DMS79 (cell line): ENCODE results near the gene ANAPC2.
A peak's percentile ranks its signal among the peaks of the same experiment; 100 is the strongest.

Experiments
- DNase-seq: peaks from one replicate; lab custom pipeline; 2025; lab: John Stamatoyannopoulos, UW

ANAPC2 gene, protein sequence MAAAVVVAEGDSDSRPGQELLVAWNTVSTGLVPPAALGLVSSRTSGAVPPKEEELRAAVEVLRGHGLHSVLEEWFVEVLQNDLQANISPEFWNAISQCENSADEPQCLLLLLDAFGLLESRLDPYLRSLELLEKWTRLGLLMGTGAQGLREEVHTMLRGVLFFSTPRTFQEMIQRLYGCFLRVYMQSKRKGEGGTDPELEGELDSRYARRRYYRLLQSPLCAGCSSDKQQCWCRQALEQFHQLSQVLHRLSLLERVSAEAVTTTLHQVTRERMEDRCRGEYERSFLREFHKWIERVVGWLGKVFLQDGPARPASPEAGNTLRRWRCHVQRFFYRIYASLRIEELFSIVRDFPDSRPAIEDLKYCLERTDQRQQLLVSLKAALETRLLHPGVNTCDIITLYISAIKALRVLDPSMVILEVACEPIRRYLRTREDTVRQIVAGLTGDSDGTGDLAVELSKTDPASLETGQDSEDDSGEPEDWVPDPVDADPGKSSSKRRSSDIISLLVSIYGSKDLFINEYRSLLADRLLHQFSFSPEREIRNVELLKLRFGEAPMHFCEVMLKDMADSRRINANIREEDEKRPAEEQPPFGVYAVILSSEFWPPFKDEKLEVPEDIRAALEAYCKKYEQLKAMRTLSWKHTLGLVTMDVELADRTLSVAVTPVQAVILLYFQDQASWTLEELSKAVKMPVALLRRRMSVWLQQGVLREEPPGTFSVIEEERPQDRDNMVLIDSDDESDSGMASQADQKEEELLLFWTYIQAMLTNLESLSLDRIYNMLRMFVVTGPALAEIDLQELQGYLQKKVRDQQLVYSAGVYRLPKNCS

DNA sequence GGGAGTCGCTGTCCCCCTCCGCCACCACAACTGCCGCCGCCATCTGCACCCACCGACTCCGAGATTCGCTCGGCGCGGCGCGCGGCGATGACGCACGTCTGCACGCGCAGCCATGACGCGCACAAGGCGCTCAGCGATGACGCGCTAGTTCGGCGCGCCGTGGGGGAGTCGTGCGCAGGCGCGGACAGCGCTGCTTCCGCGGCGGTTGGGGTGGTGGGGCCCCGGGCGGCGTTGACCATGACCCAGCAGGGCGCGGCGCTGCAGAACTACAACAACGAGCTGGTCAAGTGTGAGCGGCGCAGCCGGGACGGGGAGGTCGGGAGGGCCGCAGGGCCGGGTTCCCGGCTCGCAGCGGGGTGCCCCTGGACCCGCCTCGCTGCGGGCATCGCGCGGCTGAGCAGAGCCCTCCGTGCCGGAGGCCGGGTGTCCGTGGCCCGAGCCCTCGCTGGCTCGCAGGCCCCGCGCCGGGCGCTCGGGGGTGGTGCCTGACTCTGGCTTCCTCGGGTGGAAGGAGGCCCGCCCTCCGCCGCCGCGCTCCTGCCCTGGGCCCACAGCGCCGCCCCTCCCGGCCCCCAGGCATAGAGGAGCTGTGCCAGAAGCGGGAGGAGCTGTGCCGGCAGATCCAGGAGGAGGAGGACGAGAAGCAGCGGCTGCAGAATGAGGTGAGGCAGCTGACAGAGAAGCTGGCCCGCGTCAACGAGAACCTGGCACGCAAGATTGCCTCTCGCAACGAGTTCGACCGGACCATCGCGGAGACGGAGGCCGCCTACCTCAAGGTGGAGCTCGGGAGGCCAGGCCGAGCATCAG lies at the start of gene ANAPC2, which contains the start of gene SSNA1:
ANAPC2 (minus strand) TSS at position 71 of the 807 bp plus-strand sequence; CDS start at position 43, 28 bp downstream.
SSNA1 (plus strand) TSS at position 187 of the 807 bp plus-strand sequence; CDS start at position 238, 51 bp downstream.
- DNase-seq, result peak; percentile 74

DNA sequence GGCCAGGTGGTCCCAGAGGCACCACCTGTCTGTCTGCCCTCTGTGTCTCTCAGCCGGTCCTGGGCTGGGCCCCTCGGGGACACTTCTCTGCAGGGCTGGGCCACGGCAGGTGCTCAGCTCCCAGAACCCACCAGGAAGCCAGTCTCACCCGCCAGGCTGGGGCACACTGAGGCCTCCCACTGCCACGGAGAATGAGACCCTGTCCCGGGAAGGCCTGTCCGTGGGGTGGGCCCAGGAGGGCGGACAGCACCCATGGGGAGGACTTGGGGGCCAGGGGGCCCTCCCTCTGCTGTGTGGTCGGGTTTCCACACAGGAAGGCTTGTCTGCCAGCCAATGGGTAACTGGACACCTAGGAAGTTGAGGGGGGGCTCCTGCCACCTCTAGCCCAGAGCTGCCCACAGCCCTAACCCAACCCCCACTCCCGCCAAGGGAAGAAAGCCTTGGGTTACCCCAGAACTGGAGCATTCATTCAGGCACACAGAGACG lies 48.6 kb upstream of the ANAPC2 start:
- DNase-seq, result no peak

DNA sequence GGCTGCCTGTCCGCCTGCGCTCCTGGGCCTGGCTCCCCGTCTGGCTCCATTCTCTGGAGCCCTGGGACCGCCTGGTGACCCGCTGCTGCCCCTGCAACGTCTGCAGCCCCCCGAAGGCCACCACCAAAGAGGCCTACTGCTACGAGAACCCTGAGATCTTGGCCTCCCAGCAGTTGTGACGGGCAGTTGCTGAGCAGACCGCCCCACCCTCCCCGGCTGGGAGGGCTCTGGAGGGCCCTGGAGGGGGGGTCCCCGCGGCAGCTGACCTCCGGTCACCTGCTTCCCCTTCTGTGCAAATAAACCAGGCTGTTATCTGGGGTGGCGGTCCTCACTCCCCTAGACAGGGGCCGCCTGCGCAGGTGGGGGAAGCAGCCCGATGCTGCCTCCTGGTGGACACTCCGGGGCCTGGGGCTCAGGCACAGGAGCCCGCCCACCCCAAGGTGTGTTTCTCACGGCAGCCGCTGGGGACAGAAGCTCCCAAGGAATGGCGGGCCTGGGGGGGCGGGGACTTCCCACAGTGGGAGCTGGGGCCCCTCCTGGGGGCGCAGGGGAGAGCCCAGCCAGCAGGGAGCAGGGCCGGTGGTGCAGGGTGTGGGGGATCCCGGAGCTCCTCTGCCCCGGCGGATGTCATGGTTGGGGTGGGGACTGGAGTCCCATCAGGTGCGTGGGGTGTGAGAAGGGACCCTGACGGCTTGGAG lies 48.0 kb upstream of the ANAPC2 start:
- peak; percentile 71 for DNase-seq

DNA sequence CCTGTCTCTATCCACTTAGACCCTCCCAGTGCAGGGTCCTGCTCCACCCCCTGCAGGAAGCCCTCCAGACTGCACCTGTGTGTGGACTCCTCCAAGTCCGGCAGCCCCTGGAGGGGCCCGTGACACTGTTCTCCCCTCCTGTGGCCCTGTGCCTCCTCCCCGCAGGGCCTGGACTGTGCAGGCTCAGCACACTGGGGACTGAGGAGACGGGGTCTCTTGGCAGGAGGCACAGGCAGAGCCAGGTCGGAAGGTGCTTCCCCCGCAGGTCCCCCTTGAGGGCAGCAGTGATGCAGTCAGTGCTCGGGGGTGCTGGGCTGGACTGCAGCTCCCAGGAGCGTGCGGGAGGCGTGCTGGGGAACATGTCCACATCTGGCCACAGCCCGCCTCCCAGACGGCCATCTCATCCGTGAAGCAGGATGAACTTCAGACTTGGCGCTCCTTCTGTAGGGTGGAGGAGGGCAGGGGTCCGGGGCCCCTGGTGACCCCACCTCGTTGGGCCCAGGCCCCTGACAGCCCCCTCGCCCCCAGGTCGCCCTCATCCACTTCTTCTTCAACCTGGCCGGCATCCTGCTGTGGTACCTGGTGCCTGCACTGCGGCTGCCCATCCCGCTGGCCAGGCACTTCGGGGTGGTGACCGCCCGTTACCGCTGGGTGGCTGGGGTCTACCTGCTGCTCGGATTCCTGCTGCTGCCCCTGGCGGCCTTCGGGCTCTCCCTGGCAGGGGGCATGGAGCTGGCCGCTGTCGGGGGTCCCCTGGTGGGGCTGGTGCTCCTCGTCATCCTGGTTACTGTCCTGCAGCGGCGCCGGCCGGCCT lies 47.3 kb upstream of the ANAPC2 start:
- DNase-seq, result no peak

DNA sequence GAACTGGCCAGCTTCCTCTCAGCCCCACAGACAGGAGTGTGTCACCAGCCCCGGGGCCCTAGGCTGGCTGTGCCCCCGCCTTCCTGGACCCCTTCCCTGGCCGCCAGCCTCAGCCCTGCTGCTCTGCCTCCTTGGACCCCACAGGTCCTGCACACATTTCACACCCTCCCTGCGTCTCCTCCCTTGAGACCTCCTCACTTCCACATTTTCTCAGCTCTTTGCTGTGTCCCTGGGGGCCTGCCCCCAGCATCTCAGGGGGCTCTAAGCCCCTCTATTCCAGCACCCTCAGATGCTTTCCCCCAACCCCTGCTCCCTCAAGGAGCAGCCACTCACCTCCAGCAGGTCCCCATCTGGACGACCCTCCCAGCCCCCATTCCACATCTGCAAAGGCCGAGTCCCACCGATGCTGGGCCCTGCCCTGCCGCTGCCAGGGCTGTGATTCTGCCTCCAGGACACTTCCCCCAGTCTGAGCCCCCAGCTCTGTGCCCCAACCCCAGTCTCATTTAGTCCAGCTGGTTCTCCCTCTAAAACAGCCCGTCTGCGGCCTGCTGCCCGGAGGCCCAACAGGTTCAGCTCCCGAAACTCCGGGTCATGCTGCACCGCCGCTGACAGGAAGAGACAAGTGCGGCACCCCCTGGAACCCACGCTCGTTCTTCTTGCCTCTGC lies 46.5 kb upstream of the ANAPC2 start:
- DNase-seq, result no peak

DNA sequence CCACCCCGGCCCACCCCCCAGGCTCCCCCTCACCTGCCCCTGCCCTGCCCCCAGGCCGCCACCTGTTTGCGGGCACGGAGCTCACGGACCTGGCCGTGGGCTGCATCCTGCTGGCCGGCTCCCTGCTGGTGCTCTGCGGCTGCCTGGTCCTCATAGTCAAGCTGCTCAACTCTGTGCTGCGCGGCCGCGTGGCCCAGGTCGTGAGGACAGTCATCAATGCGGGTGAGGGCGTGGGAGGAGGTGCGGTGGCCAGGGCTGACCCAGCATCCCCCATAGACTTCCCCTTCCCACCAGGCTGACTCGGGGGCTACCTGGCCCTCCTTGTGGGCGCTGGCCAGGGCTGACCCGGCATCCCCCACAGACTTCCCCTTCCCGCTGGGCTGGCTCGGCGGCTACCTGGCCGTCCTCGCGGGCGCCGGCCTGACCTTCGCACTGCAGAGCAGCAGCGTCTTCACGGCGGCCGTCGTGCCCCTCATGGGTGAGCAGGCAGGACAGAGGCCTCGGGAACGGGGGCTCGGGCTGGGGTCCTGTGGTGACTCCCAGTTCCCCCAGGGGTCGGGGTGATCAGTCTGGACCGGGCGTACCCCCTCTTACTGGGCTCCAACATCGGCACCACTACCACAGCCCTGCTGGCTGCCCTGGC lies 45.8 kb upstream of the ANAPC2 start:
- DNase-seq, result no peak

DNA sequence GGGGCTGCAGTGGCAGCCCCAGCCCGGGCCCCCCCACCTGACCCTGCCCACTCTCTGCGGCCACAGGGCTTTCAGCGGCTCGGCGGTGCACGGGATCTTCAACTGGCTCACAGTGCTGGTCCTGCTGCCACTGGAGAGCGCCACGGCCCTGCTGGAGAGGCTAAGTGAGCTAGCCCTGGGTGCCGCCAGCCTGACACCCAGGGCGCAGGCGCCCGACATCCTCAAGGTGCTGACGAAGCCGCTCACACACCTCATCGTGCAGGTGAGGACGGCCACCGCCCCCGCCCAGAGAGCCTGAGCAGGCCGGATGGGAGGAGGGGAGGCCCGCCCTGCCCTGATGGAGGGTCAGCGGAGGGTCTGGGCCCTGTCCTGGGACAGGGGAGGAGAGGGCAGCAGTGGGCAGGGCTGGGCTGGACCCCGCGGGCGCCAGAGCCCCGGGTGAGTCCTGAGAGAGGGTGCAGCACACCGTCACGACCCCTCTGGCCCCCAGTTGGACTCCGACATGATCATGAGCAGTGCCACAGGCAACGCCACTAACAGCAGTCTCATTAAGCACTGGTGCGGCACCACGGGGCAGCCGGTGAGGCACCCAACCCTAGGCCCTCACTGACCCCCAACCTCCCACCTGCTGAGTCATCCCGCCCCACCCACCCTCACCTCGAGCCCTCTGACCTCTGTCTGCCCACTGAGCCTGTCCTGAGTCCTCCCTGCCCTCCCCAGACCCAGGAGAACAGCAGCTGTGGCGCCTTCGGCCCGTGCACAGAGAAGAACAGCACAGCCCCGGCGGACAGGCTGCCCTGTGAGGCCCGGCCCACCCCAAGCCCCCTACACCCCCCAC lies 45.0 kb upstream of the ANAPC2 start:
- DNase-seq, result no peak

DNA sequence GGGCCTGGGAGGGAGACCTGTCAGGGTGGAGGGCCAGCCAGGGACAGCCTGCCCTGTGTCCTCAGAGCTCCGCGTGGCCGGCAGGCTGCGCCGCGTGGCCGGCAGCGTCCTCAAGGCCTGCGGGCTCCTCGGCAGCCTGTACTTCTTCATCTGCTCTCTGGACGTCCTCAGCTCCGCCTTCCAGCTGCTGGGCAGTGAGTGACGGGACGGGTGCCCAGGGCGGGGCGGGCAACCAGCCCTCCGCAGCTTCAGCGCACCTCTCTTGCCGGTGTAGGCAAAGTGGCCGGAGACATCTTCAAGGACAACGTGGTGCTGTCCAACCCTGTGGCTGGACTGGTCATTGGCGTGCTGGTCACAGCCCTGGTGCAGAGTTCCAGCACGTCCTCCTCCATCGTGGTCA lies 44.1 kb upstream of the ANAPC2 start:
- DNase-seq, result no peak

DNA sequence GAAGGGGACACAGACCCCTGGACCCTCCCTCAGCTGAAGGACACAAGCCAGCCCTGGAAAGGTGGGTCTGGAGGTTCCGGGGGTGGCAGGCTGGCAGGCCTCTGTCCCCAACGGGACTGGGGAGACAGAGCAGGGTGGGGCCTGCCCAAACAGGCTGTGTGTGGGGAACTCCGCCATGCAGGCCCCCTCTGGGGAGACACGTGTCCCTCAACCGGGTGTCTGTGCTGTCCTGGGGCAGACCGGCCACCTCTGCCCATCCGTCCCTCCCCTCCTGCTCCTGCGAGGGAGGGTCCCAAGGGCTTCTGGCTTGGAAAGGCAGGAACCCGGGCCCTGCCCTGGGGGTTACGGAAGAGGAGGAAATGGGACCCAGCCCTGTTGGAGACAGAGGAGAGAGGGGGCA lies 43.7 kb upstream of the ANAPC2 start:
- DNase-seq, result no peak

DNA sequence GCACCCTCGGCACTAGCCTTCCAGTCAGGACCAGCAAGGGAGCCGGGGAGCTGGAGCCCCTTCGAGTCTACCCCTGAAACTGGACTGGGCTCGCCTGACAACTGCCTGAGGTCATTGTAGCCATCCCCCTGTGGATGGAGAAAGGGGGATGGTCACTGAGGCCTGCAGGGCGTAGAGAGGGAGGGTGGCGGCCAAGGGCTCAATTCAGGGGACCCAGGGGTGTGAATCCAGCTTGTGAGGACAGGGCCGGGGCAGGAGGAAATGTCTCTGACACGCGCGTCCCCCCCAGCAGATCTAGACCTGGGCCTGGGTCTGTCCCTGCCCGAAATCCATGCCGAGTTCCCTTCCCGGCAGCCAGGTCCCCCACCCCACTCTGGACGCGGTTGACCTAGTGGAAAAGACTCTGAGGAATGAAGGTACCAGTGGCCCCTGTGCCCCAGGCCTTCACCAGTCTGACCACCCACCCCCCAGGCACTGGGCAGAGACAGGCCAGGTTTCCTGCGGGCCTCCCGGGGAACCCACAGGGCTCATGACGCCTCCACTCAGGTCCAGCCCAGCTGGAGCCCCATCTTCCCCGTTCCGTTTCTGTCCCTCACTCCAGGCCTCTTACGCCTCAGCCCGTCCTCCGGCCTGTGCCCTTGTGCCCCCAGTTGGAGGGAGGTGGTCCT lies 43.1 kb upstream of the ANAPC2 start:
- DNase-seq, result no peak

DNA sequence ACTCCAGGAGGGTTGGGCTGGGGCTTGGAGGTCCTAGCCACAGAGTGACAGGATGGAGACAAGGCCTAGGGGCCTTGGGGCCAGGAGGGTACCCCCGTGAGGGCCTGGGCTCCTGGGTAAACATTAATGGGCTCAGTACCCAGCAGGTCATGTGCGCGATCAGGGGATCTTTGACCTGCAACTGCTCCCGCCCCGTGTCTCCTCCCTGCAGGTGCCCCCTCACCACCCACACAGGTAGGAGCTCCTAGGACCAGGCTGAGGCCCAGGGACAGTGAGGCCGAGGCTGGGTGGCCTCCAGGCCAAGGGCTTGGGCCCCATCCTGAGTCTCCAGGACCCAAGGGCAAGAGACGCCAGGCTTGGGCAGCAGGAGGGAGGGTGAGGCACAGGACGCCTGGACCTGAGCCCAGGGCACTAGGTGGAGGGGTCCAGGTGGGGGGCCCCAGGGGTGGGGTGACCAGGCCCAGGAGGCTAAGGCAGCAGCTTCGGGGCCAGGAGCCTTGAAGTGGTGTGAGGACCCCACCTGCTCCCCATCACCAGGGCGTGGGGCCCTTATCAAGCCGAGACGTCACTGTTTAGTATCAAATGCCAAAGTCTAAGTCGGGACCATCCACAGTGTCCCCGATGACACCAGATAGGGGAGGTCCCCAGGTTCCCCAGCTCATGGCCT lies 42.5 kb upstream of the ANAPC2 start, which contains the start of gene SLC34A3:
SLC34A3 (plus strand) TSS at position 197 of the 667 bp plus-strand sequence. CDS start 802 bp downstream, outside the sequence.
- no peak for DNase-seq

DNA sequence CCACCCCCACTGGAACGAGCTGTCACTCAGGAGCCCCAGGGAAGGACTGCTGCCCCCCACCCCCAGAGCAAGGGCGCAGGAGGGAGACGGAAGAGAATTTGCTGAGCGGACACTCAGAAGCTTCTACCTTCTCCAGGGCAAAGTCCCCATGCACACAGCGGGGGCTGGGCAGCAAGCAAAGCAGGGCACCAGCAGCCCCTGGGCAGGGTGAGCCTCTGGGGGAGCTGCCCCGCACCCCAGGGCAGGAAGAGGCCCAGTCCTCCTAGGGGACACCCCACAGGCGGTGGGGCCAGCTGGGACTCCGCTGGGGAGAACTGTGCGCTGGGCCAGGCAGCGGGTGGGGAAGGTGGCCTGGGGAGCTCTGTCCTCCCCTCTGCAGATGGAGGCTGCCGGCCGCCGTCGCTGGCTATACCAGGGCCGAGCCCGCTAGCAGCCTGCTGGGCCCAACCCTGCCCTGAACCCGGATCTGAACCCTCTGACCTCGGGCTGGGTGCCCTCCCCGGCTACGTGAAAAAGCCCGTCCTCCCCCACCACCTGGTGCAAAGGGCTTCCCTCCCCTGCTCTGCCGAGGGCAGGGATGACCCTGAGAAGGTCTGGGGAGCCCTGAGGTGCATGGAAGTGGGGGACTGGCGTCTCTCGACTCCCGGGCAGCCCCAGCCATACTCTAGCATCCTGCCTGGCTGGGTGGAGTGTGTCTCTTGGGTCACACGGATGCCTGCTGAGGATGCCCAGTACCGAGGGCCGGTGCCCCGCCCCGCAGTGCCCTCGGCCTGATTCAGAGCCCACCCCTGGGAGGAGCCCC lies 41.7 kb upstream of the ANAPC2 start:
- DNase-seq, result no peak

DNA sequence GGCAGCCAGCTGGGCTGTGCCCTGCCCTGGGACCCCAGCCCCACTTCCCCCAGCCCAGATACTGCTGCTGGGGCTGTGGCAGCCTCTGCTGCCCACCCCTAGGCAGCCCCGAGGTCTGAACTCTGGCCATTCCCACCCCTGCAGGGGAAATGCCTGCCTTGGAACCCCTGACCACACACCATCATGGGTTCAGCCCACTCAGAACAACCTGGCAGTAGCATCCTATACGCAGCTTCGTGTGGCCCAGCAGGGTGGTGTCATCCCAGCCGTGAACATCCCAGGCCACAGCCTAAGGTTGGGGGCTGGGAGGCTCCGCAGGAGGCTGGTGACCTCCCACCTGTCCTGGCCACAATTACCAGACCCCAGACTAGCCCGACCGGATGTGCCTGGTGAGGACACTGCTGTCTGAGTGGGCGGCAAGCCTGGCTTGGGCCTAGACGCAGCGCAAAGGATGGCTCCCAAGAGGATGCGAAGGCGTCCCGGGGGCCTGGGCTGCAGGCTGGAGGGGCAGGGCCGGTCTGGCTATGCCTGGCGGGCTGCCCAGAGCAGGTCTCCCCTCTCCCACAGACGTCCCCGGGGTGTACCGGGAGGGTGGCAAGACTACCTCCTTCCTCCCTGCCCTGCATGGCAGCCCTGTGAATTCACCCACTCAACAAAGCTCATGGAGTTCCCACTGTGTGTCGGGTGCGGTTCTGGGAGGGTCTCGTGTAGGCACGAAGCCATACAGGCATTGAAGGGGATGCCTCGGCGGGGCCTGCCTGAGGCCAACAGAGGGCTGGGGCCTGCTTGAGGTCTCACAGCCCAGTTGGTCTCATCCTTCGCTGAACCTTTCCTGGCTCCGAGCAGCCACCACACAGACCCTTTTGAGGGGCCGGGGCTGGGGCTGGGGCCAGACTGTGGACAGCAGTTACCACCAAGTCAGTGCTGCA lies 40.9 kb upstream of the ANAPC2 start:
- no peak for DNase-seq

DNA sequence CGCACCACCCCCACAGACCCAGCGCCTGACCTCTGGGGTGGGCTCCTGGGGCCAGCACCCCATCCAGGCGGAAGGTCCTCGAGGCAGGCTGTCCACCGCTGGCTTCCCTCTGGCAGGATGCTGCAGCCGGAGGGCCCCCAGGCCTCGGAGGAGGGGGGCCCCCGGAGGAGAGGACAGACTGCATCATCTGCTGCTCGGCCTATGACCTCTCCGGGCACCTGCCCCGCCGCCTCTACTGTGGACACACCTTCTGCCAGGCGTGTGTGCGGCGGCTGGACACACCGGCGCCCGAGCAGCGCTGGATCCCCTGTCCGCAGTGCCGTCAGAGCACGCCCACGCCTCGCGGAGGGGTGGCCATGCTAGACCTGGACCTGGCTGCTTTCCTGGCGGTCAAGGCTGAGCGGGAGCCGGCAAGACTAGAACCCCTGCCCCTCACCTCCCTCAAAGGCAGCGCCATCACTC lies 40.2 kb upstream of the ANAPC2 start:
- DNase-seq, result no peak

DNA sequence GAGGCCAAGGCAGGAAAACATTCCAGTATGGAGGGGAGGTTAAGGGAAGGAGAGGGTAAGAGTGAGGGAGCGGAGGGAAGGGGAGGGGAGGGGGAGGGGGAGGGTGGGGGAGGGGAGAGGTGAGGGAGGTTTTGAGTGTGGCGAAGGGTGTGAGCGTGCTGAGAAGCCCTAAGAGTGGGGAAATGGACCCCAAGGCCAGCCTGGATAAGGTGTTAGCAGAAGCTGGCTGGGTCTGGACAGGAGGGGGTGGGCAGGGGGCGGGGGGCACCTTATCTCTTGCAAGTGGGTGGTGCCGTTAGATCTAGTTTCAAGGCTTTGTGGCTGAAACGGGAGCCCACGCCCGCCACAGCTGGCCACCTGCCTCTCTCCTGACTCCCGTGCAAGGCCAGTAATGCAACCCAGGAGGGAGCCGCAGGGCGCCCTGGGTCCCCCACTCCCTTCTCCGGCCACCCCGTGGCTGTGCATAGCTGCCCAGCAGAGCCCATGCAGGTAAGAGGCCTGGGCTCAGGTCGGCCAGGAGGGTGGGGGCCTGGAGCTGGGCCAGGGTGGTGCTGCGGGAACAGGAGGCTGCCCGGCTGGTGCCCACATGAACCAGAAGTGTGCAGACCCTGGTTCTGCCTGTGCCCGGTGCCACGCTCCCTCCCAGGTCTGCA lies 39.6 kb upstream of the ANAPC2 start:
- no peak for DNase-seq
